HepG2 (cell line): ENCODE results near the gene DUT. TPM values are rescaled to one million over a fixed set of nuclear protein-coding genes. Genes with fewer than 3 reads are reported as not detected.

ENCODE experiments used
- HMGA1 ChIP-seq: sonication (generic); formaldehyde crosslinking; conservative IDR thresholded peaks from 2 replicates; pipeline ENCODE4 v1.4.0; 2020; ENCODE audit warnings: missing genetic modification reagents
- MTA3 ChIP-seq: sonication (generic); formaldehyde crosslinking; IDR thresholded peaks from 2 replicates; pipeline ENCODE4 v1.4.0; 2020; ENCODE audit warnings: missing genetic modification reagents
- SMC3 ChIP-seq: IDR thresholded peaks from 2 replicates; pipeline ENCODE4 v1.6.1; 2011; ENCODE audit warnings: low read length, improper control_type of control experiment
- TBL1XR1 ChIP-seq: fragments of 150-350 bp; IDR thresholded peaks from 2 replicates; pipeline ENCODE4 v1.6.1; 2014; ENCODE audit warnings: borderline replicate concordance, low read length; ENCODE audit not compliant: partially characterized antibody
- U2AF1 ChIP-seq: fragments of 200-400 bp; formaldehyde crosslinking; optimal IDR thresholded peaks from 2 replicates; pipeline ENCODE3; 2017; ENCODE audit warnings: mild to moderate bottlenecking, low read depth, low read length
- YEATS4 ChIP-seq: sonication (generic); formaldehyde crosslinking; IDR thresholded peaks from 2 replicates; pipeline ENCODE4 v1.4.0; 2020; ENCODE audit warnings: missing genetic modification reagents, borderline replicate concordance
- ZBTB7A ChIP-seq: sonication (generic); formaldehyde crosslinking; IDR thresholded peaks from 2 replicates; pipeline ENCODE4 v1.8.0; 2022; ENCODE audit warnings: mild to moderate bottlenecking, missing genetic modification reagents
- ZNF121 ChIP-seq: sonication (generic); formaldehyde crosslinking; IDR thresholded peaks from 2 replicates; pipeline ENCODE4 v1.5.0; 2020; ENCODE audit warnings: mild to moderate bottlenecking, missing genetic modification reagents
- ZNF446 ChIP-seq: sonication (generic); formaldehyde crosslinking; IDR thresholded peaks from 2 replicates; pipeline ENCODE4 v1.5.0; 2020; ENCODE audit warnings: mild to moderate bottlenecking, missing genetic modification reagents
- ZNF530 ChIP-seq: sonication (generic); formaldehyde crosslinking; IDR thresholded peaks from 2 replicates; pipeline ENCODE4 v1.5.0; 2020; ENCODE audit warnings: low read depth, mild to moderate bottlenecking, missing genetic modification reagents
- ZNF557 ChIP-seq: sonication (generic); formaldehyde crosslinking; IDR thresholded peaks from 2 replicates; pipeline ENCODE4 v1.4.0; 2020; ENCODE audit warnings: missing genetic modification reagents
- ZNF737 ChIP-seq: sonication (generic); formaldehyde crosslinking; IDR thresholded peaks from 2 replicates; pipeline ENCODE4 v1.5.0; 2020; ENCODE audit warnings: missing genetic modification reagents, mild to moderate bottlenecking, borderline replicate concordance
- ZNF788 ChIP-seq: sonication (generic); formaldehyde crosslinking; IDR thresholded peaks from 2 replicates; pipeline ENCODE4 v1.5.0; 2020; ENCODE audit warnings: mild to moderate bottlenecking, missing genetic modification reagents, borderline replicate concordance
- ZSCAN29 ChIP-seq: sonication (generic); formaldehyde crosslinking; conservative IDR thresholded peaks from 2 replicates; pipeline ENCODE4 v1.4.0; 2020; ENCODE audit warnings: mild to moderate bottlenecking, missing genetic modification reagents
- polyA plus RNA-seq, 8 experiments: library from polyadenylated mRNA; depleted of rRNA in 3 of 8; stranded (reverse) in 7 of 8; unstranded in 1 of 8; fragments of >200 nt; fragmentation: Illumina TruSeq in 4 of 8; extraction: Trizol in 4 of 8; gene quantifications; 2 replicates each; pipeline versions ENCODE4 v1.2.1 to v1.2.3, GENCODE V29; 2011 to 2016; ENCODE audit warnings: low read depth in 4 of 8, missing spikeins in 1 of 8, mixed read lengths in 1 of 8; ENCODE audit not compliant: insufficient read depth in 1 of 8
- total RNA-seq, 5 experiments: library from RNA; depleted of rRNA; stranded (reverse); fragments of >200 nt; fragmentation: Illumina TruSeq; extraction: Trizol; gene quantifications; 2 replicates each; pipeline ENCODE4 v1.2.3, GENCODE V29; 2016; ENCODE audit warnings: low read depth in 1 of 5
- TF ChIP-seq, protein P1 (sequence below): sonication (generic); formaldehyde crosslinking; IDR thresholded peaks from 2 replicates; pipeline ENCODE4 v1.4.0; 2020; ENCODE audit warnings: missing genetic modification reagents, borderline replicate concordance
- TF ChIP-seq, protein P2 (sequence below): IDR thresholded peaks from 2 replicates; pipeline ENCODE4 v1.6.1; 2016; ENCODE audit warnings: low read depth, borderline replicate concordance
- TF ChIP-seq, protein P3 (sequence below): sonication (generic); formaldehyde crosslinking; conservative IDR thresholded peaks from 2 replicates; pipeline ENCODE4 v1.8.0; 2022; ENCODE audit warnings: low read depth, missing genetic modification reagents
- TF ChIP-seq, protein P4 (sequence below): sonication (generic); formaldehyde crosslinking; IDR thresholded peaks from 2 replicates; pipeline ENCODE4 v1.8.1; 2022; ENCODE audit warnings: low read depth, mild to moderate bottlenecking, missing genetic modification reagents
- TF ChIP-seq, protein P5 (sequence below): sonication (generic); formaldehyde crosslinking; IDR thresholded peaks from 2 replicates; pipeline ENCODE4 v1.8.1; 2023; ENCODE audit warnings: mild to moderate bottlenecking, missing genetic modification reagents

DUT gene
- total and polyA plus RNA-seq, 2 of the 13 experiments (the other 11 are each of a cell fraction or from before 2014, with no cell fraction given), result 36.7 to 131 TPM

DNA sequence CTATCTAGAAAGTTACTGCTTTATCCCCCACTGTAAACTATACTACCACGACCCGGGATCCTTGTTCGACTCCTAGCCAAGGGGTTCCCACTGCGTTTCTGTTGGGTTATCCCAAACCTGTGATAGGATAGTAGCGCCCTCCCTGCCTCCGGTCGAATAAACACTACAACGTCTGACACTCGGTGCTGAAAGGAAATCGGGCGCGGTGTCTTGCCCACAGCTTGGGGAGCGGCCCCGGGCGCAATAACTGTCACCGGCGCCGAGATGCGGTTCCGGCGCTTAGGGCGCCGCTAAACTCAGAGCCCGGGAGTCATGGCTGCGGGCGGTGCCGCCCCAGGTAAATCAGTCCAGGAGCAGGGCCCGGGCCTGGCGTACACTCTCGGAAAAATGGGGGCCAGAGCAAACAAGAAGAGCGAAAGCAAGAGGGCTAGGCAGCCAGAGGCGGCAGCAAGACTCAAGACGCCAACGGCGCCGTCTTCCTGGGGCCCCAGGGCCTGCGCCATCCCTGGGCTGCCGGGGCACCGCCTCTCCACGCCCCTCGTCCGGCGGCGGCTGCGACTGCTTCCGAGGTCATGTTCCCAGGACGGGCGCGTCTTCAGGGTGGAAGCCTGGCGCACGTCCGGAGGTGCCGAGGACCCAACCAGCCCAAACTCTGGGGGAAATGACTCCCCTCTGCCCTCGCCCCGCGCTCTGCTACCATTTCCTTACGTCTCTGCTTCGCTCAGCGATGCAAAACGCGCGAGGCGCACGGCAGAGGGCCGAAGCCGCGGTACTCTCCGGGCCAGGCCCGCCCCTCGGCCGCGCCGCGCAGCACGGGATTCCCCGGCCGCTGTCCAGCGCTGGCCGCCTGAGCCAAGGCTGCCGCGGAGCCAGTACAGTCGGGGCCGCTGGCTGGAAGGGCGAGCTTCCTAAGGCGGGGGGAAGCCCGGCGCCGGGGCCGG is at the start of gene DUT (continued):
- TF ChIP-seq, protein P1, sequence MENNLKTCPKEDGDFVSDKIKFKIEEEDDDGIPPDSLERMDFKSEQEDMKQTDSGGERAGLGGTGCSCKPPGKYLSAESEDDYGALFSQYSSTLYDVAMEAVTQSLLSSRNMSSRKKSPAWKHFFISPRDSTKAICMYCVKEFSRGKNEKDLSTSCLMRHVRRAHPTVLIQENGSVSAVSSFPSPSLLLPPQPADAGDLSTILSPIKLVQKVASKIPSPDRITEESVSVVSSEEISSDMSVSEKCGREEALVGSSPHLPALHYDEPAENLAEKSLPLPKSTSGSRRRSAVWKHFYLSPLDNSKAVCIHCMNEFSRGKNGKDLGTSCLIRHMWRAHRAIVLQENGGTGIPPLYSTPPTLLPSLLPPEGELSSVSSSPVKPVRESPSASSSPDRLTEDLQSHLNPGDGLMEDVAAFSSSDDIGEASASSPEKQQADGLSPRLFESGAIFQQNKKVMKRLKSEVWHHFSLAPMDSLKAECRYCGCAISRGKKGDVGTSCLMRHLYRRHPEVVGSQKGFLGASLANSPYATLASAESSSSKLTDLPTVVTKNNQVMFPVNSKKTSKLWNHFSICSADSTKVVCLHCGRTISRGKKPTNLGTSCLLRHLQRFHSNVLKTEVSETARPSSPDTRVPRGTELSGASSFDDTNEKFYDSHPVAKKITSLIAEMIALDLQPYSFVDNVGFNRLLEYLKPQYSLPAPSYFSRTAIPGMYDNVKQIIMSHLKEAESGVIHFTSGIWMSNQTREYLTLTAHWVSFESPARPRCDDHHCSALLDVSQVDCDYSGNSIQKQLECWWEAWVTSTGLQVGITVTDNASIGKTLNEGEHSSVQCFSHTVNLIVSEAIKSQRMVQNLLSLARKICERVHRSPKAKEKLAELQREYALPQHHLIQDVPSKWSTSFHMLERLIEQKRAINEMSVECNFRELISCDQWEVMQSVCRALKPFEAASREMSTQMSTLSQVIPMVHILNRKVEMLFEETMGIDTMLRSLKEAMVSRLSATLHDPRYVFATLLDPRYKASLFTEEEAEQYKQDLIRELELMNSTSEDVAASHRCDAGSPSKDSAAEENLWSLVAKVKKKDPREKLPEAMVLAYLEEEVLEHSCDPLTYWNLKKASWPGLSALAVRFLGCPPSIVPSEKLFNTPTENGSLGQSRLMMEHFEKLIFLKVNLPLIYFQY (CRISPR knock-in tag), result no peak
- TF ChIP-seq ZSCAN29 (no peak), ZNF788 (CRISPR knock-in tag) (no peak; the same call in 1 of the 2 replicates), HMGA1 (no peak), MTA3 (CRISPR knock-in tag) (no peak), SMC3 (no peak), ZNF737 (CRISPR knock-in tag) (no peak), ZNF446 (no peak), ZNF557 (CRISPR knock-in tag) (0 out of 2 replicates have a peak, but pooled peaks have one; percentile 31), ZNF121 (CRISPR knock-in tag) (no peak), ZNF530 (CRISPR knock-in tag) (no peak), TBL1XR1 (no peak), U2AF1 (peak; percentile 90), YEATS4 (CRISPR knock-in tag) (peak; percentile 86), ZBTB7A (CRISPR knock-in tag) (no peak)
- TF ChIP-seq, protein P2, sequence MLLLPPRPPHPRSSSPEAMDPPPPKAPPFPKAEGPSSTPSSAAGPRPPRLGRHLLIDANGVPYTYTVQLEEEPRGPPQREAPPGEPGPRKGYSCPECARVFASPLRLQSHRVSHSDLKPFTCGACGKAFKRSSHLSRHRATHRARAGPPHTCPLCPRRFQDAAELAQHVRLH (CRISPR knock-in tag), result peak; percentile 59; the same call in 1 of the 2 replicates
- TF ChIP-seq, protein P3, sequence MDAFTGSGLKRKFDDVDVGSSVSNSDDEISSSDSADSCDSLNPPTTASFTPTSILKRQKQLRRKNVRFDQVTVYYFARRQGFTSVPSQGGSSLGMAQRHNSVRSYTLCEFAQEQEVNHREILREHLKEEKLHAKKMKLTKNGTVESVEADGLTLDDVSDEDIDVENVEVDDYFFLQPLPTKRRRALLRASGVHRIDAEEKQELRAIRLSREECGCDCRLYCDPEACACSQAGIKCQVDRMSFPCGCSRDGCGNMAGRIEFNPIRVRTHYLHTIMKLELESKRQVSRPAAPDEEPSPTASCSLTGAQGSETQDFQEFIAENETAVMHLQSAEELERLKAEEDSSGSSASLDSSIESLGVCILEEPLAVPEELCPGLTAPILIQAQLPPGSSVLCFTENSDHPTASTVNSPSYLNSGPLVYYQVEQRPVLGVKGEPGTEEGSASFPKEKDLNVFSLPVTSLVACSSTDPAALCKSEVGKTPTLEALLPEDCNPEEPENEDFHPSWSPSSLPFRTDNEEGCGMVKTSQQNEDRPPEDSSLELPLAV (CRISPR knock-in tag), result no peak
- TF ChIP-seq, protein P4, sequence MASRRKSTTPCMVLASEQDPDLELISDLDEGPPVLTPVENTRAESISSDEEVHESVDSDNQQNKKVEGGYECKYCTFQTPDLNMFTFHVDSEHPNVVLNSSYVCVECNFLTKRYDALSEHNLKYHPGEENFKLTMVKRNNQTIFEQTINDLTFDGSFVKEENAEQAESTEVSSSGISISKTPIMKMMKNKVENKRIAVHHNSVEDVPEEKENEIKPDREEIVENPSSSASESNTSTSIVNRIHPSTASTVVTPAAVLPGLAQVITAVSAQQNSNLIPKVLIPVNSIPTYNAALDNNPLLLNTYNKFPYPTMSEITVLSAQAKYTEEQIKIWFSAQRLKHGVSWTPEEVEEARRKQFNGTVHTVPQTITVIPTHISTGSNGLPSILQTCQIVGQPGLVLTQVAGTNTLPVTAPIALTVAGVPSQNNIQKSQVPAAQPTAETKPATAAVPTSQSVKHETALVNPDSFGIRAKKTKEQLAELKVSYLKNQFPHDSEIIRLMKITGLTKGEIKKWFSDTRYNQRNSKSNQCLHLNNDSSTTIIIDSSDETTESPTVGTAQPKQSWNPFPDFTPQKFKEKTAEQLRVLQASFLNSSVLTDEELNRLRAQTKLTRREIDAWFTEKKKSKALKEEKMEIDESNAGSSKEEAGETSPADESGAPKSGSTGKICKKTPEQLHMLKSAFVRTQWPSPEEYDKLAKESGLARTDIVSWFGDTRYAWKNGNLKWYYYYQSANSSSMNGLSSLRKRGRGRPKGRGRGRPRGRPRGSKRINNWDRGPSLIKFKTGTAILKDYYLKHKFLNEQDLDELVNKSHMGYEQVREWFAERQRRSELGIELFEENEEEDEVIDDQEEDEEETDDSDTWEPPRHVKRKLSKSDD, result no peak
- TF ChIP-seq, protein P5, sequence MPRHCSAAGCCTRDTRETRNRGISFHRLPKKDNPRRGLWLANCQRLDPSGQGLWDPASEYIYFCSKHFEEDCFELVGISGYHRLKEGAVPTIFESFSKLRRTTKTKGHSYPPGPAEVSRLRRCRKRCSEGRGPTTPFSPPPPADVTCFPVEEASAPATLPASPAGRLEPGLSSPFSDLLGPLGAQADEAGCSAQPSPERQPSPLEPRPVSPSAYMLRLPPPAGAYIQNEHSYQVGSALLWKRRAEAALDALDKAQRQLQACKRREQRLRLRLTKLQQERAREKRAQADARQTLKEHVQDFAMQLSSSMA, result no peak
